ENCODE measurements around the gene B3GLCT.

The B3GLCT gene

DNA sequence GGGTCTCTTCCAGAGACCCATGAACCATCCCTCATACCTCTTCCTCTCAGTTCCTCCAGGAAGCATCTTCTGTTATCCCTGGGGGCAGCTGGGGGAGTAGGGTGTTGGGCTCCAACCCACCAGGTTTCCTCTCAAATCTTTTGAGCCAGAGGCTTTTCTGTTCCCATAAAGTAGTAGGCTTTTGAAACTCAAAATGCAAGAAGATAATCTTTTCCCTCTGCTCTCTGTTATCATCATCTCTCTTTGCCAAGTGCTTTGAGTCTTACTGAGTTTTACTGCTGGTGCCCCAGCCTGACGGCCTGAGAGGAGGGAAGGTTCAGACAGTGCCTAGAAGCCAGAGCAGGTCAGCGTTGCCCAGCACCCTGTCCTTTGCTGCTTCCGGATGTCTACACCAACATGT, 157.2 kb downstream of the B3GLCT start:
- no peak for DNase-seq

DNA sequence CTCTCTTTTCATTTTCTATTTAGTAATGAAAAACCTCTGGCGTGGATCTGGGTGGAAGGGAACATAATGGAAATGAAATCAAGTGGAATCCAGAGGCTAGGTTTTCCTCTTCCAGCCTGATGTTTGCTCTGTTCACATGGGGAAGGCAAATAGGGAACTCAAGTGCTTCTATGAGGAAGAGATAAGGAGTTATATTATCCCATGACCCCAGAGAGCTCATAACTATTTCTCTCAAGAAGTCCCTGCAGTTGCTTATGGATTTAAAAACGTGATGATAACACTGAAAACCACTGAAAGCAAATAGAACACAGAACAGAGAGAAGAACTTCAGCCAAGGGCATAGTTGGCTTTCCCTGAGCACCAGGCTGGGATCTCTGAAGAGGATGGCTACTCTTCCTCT, 157.8 kb downstream of the B3GLCT start:
- no peak for DNase-seq

DNA sequence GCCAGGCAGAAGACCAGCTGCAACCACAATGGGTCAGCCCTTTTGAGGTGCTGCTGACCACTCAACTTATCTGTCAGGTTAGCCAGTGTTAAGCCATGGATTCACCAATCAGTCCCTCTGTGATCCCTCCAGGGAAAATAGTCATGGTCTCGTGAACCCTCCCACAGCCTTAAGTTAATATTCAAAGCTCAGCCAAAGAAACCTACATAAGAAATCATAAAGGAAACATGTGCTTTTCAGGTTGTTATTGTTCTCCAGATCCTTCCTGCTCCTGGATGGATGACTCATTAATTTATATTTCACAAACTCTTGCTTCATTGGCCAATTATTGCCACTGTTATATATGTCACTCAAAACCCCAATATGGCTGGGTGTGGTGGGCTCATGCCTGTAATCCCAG, 161.9 kb downstream of the B3GLCT start:
- DNase-seq = no peak

DNA sequence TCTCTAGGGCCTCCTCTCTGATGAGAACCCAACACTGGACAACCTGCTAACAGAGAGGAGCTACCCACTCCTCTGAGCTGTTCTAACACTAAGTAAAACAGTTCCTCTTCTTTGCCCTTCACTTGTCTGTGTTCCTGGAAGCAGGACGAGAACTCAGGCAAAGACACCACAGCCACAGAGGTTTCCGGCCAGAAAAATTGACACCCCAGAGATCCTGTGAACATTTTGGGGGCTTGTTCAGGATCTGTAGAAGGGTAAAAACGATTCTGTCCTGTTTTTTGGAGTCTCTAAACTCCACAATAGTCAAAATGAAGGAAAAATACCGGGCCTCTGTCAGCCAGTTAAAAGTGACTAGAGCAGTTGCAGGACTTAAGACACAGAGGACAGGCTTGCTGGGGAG, 165.9 kb downstream of the B3GLCT start:
- DNase-seq = no peak

DNA sequence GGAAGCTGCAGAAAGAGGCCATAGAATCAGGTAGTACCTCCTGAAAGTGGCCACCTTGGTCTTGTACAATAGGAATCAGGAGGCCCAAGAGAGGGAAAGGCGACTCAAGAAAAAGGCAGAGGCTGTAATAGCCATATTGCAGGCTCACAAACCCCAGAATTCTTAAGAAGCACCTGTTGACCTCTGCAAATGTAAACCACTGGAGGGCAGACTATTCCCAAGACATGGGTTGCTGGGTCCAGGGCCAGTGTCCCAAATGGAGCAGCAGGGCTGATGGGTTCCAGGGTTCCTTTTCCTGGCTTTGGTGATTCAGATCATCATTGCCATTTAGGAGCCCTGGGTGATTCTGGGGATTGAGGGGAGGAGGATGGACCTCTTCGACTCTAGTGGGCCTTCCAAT, 167.6 kb downstream of the B3GLCT start:
- DNase-seq = no peak

DNA sequence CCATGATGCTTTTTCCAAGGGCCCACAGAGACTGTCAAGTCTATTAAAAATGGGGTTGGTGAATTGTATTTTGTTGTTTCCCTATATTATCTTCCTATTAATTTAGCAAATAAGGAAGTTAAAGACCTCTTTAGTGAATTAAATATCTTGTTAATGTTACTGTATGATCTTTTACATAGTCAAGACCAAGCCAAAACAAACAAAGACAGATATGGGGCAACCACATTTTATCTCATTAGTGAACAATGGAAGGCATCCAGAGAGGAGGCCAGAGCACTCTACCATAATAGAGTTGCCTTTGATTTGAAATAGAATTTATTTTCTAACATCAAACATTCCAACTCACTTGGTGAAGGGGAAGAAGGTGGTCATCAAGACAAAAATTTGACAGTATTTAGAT, 169.4 kb downstream of the B3GLCT start:
- no peak for DNase-seq

DNA sequence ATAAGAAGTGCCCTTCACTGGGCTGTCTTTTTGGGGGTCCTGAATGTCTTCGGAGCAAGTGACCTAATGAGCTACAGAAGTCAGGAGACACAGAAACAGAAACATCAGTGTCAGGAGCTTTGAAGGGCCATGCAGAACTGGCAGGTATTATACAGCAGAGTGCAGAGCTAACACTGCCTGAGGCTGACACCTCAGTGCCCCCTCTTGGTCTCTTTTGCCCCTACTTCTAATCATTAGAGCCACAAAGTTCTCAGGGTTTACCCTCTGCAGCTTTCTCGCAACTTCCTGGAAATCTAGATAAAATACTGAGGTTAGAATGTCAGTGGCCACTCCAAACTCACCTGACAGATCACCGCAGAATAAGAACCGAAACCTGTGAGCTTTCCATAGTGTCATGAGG, 172.7 kb downstream of the B3GLCT start:
- DNase-seq = no peak

DNA sequence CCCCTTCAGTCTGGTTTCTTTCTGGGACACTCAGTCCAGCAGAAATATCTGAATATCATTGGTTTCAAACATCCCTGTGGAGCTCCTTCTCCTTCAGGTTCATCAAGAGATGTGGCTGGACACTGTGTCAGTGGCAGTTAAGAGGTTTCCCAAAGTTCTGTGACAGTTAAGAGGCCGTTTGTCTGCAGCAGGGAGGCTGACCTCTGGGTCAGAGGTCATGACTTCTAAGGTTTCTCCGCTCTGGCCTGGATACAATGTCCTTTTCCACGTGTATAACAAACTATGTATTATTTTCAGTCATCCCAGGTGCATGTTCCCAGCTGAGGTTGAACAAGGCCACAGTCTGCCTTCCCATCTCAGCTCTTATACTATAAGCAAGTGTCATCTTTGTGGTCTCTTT, 174.9 kb downstream of the B3GLCT start:
- no peak for DNase-seq

DNA sequence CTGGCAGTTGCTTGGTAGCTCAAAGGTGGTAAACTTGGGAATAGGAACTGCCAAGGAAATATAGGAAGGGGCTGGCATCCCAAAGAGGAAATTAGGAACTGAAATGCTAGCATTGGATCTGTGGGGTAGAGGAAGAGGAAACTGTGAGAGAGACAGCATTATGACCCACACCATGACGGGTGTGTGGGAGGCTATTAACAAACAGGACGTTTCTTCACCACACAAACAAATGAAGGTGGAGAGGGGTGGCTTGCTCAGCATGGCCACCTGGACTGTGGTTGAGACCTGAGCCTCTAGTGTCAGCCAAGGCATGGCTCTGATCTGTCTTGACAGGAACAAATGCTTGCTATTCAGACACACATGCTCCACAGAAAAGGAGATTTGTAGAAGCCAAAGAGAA, 178.2 kb downstream of the B3GLCT start:
- DNase-seq = no peak

DNA sequence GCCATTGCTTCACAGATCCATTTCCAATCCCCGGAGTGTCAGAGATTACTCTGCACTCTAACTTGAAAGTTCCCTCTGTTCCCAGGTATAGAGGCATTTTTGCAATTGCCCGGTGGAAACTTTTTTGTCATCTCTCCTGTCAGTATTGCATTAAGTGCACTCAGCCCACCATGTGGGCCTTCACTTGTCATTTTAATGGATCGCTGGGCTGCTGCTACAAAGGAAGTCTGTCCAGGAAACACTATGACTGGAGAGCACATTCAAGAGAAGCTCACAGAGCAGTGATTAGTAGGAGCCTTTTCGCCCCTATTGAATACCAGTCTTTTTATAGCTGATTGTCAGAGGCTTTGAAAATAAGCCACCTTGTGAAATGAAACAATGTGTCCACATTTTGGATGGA, 180.9 kb downstream of the B3GLCT start:
- no peak for DNase-seq

Measured in fibroblast of skin of right quadriceps (primary cell).